Measurements from ENCODE around the gene DENND1C. TPM values are rescaled to one million over a fixed set of nuclear protein-coding genes. Genes with fewer than 3 reads are reported as not detected.

Gene DENND1C
- total and polyA plus RNA-seq, 9 of the 15 experiments (the other 6 are each of a cell fraction or from before 2014, with no cell fraction given) = 0.03 to 1.2 (median 0.32) TPM; not detected in 1

DNA sequence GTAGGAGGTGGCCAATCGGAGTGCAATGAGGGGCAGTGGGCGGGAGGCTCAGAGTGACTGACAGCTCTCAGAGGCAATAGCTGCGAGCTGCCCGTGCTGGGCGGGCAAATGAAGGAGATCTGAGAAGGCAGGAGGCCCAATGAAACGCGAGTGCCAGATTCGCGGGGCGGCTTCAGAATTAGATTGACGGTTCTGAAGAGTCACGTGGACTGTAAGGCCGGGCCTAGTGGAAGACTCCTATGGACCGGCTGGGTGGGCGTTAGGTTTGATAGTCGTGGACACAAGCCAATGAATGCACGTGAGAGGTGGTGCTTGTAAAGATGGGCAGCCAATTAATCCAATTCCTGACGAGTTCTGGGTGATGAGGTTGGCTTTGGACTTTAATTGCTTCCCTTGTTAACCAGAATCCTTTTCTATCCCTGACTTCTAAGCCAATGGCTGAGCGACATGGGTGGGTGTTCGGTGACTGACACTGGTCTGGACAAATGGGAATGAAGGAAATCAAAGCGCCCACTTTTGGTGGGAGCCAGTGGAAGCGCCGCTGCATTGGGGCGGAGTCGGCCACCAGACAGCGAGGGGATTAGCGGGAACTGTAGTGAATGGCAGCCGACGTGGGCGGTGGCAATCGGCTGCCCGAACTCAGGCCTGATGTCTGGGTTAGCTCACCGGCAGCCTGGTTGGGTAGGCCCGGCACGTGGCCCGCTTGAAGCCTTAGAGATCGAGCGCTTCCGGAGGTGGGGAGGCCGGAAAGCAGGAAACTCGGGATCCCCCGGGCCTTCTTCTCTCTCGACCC is 56.5 kb downstream of the DENND1C start (continued):
- TF ChIP-seq CREM (IDR thresholded peaks at IDR 0.05; ENCODE audit: low read depth) = peak; percentile 80
- TF ChIP-seq ZEB2 (IDR thresholded peaks at IDR 0.05) = no peak
- no peak for TF ChIP-seq MCM2 (IDR thresholded peaks at IDR 0.05; ENCODE audit: low read depth)
- TF ChIP-seq RBBP5 (IDR thresholded peaks at IDR 0.05; ENCODE audit: borderline replicate concordance, insufficient read depth, low read length, poor library complexity, severe bottlenecking) = peak; percentile 54
- TF ChIP-seq IFI16 (CRISPR knock-in tag; IDR thresholded peaks at IDR 0.05) = peak; percentile 58; the same call in 1 of the 2 replicates
- TF ChIP-seq U2AF1 (optimal IDR thresholded peaks at IDR 0.05; ENCODE audit: low read depth, low read length) = no peak
- TF ChIP-seq NCOA4 (IDR thresholded peaks at IDR 0.05; ENCODE audit: partially characterized antibody) = no peak
- TF ChIP-seq BACH1 (tag; IDR thresholded peaks at IDR 0.05) = 0 out of 2 replicates have a peak, but pooled peaks have one; percentile 56
- TF ChIP-seq, protein P1, sequence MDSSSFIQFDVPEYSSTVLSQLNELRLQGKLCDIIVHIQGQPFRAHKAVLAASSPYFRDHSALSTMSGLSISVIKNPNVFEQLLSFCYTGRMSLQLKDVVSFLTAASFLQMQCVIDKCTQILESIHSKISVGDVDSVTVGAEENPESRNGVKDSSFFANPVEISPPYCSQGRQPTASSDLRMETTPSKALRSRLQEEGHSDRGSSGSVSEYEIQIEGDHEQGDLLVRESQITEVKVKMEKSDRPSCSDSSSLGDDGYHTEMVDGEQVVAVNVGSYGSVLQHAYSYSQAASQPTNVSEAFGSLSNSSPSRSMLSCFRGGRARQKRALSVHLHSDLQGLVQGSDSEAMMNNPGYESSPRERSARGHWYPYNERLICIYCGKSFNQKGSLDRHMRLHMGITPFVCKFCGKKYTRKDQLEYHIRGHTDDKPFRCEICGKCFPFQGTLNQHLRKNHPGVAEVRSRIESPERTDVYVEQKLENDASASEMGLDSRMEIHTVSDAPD (CRISPR knock-in tag; IDR thresholded peaks at IDR 0.05) = peak; percentile 28; the same call in 1 of the 2 replicates
- TF ChIP-seq ERF (CRISPR knock-in tag; IDR thresholded peaks at IDR 0.05) = peak; percentile 84; the same call in 1 of the 2 replicates
- TF ChIP-seq ZNF217 (CRISPR knock-in tag; IDR thresholded peaks at IDR 0.05) = 0 out of 2 replicates have a peak, but pooled peaks have one; percentile 15
- TF ChIP-seq BDP1 (IDR thresholded peaks at IDR 0.05; ENCODE audit: insufficient read depth, insufficient read length) = no peak
- TF ChIP-seq TCF3 (CRISPR knock-in tag; IDR thresholded peaks at IDR 0.05) = no peak; the same call in none of the 2 replicates
- TF ChIP-seq HDAC2 (IDR thresholded peaks at IDR 0.05) = no peak; the same call in 1 of the 2 replicates
- TF ChIP-seq HNRNPK (IDR thresholded peaks at IDR 0.05; ENCODE audit: low read depth, low read length, poor library complexity, severe bottlenecking) = no peak
- TF ChIP-seq NFIX (CRISPR knock-in tag; IDR thresholded peaks at IDR 0.05; ENCODE audit: low read depth) = no peak
- TF ChIP-seq GATA2 (CRISPR knock-in tag; IDR thresholded peaks at IDR 0.05) = no peak
- TF ChIP-seq KAT7 (CRISPR knock-in tag; IDR thresholded peaks at IDR 0.05; ENCODE audit: borderline replicate concordance) = peak; percentile 84; the same call in 1 of the 2 replicates
- TF ChIP-seq ZNF184 (CRISPR knock-in tag; IDR thresholded peaks at IDR 0.05) = no peak
- TF ChIP-seq CBFA2T3 (IDR thresholded peaks at IDR 0.05) = no peak
- peak; percentile 97 for TF ChIP-seq SMAD4 (CRISPR knock-in tag; conservative IDR thresholded peaks at IDR 0.05)
- TF ChIP-seq HDAC3 (IDR thresholded peaks at IDR 0.05; ENCODE audit: borderline replicate concordance, partially characterized antibody) = no peak
- no peak; the same call in 1 of the 2 replicates for TF ChIP-seq CREB1 (IDR thresholded peaks at IDR 0.05)
- TF ChIP-seq CREB1 (CRISPR knock-in tag; IDR thresholded peaks at IDR 0.05) = peak; percentile 73
- TF ChIP-seq GATAD2A (IDR thresholded peaks at IDR 0.05) = no peak
- TF ChIP-seq SMC3 (conservative IDR thresholded peaks at IDR 0.05; ENCODE audit: insufficient read depth, low read depth, low read length) = no peak
- no peak for TF ChIP-seq POLR2AphosphoS5 (IDR thresholded peaks at IDR 0.05; ENCODE audit: control insufficient read depth, insufficient read depth, low read depth, low read length)
- TF ChIP-seq ILK (tag; IDR thresholded peaks at IDR 0.05; ENCODE audit: borderline replicate concordance, low read depth) = no peak

Data from K562 (cell line).